ENCODE data around the gene DAND5. TPM values are rescaled to one million over a fixed set of nuclear protein-coding genes. Genes with fewer than 3 reads are reported as not detected.

DAND5 gene
- total and polyA plus RNA-seq, 2 of the 13 experiments (the other 11 are each of a cell fraction or from before 2014, with no cell fraction given): 0.04 TPM; not detected in 1

- H3K27ac ChIP-seq (ENCODE audit: extremely low read length, insufficient read depth, low read length): no peak overlapping the region
- ChIA-PET CTCF (ENCODE audit: low intra/inter-chr PET ratio, low total read pairs) (no interaction called here), POLR2A (interaction anchor here (1.1 to 3.8 kb wide), 6 partner anchors 8 to 55 kb away, joined by 3 to 16 read pairs (median 8); no protein-coding TSS in a partner anchor)
- FAIRE-seq: no peak
- no peak for TF ChIP-seq SALL1 (CRISPR knock-in tag; IDR thresholded peaks at IDR 0.05)
- TF ChIP-seq ZNF260 (CRISPR knock-in tag; IDR thresholded peaks at IDR 0.05; ENCODE audit: borderline replicate concordance, low read depth): no peak
- no peak for TF ChIP-seq SMAD9 (CRISPR knock-in tag; IDR thresholded peaks at IDR 0.05)
- TF ChIP-seq ZNF768 (CRISPR knock-in tag; IDR thresholded peaks at IDR 0.05): peak; percentile 62; the same call in 1 of the 2 replicates
- TF ChIP-seq PAF1 (CRISPR knock-in tag; IDR thresholded peaks at IDR 0.05): no peak
- TF ChIP-seq ZNF619 (CRISPR knock-in tag; IDR thresholded peaks at IDR 0.05): no peak
- H3K9me3 ChIP-seq (ENCODE audit: low read length): no peaks in the 10 kb centered on the region
- no peak for ATAC-seq
- in situ Hi-C loops (cut with HindIII; ENCODE audit: extremely low pct_ligation_motif_present, low pct_unique_long_range_greater_than_20kb) (no loop called here), intact Hi-C loops (cut with micrococcal nuclease; ENCODE audit: unreplicated experiment) (no loop called here)
- no peak overlapping the region for H3K4me2 ChIP-seq (ENCODE audit: low read depth, low read length)
- H3K4me1 ChIP-seq (ENCODE audit: insufficient read depth, low read length): peaks cover 13% of the 10 kb centered on the region
- no TSS peak for BruUV-seq (replicated peaks)
- peaks cover 34% of the 10 kb centered on the region for H3K79me2 ChIP-seq (ENCODE audit: insufficient read depth, low read length)
- 100% methylated on average over 4 of the region's 4 CpGs for WGBS (ENCODE audit: low lambda C conversion rate)
- H3K27me3 ChIP-seq (ENCODE audit: control insufficient read depth in 1 of 2, insufficient read depth in 2 of 2, low read length in 2 of 2): no peaks in the 10 kb centered on the region; a peak in 1 of 5 replicates
- H2AFZ ChIP-seq (ENCODE audit: low read length): no peak overlapping the region
- 0 out of 2 replicates have a peak, but pooled peaks cover 4% of the 10 kb centered on the region for H4K20me1 ChIP-seq (ENCODE audit: insufficient read depth, low read length)
- H3K9ac ChIP-seq (ENCODE audit: insufficient read depth, low read depth, low read length): no peak overlapping the region
- peaks cover 4 to 5% of the 10 kb centered on the region in 2 experiments; a peak in 3 of 5 replicates for H3K36me3 ChIP-seq (replicated peaks in 1 of 2; ENCODE audit: control insufficient read depth in 1 of 2, insufficient read depth in 2 of 2, low read length in 2 of 2)
- H3K4me3 ChIP-seq (replicated peaks in 1 of 3; ENCODE audit: insufficient read depth in 1 of 3, low read depth in 2 of 3, low read length in 3 of 3): no peak overlapping the region
- no peak for DNase-seq (ENCODE audit: low spot score)
Measured at GRCh38 chr19:13005253-13005652, 35.9 kb downstream of the DAND5 start.

- H4K20me1 ChIP-seq (ENCODE audit: insufficient read depth, low read length): 0 out of 2 replicates have a peak, but pooled peaks cover 2% of the 10 kb centered on the region
- WGBS (ENCODE audit: low lambda C conversion rate): 92% methylated on average over 7 of the region's 12 CpGs
- no peaks in the 10 kb centered on the region; a peak in 1 of 5 replicates for H3K27me3 ChIP-seq (ENCODE audit: control insufficient read depth in 1 of 2, insufficient read depth in 2 of 2, low read length in 2 of 2)
- DNase-seq (ENCODE audit: low spot score) (no peak), ATAC-seq (no peak), FAIRE-seq (no peak)
- intact Hi-C loops (cut with micrococcal nuclease; ENCODE audit: unreplicated experiment) (no loop called here), in situ Hi-C loops (cut with HindIII; ENCODE audit: extremely low pct_ligation_motif_present, low pct_unique_long_range_greater_than_20kb) (no loop called here)
- H3K9ac ChIP-seq (ENCODE audit: insufficient read depth, low read depth, low read length): no peak overlapping the region
- peaks cover 4 to 5% of the 10 kb centered on the region in 2 experiments; a peak in 3 of 5 replicates for H3K36me3 ChIP-seq (replicated peaks in 1 of 2; ENCODE audit: control insufficient read depth in 1 of 2, insufficient read depth in 2 of 2, low read length in 2 of 2)
- H3K4me2 ChIP-seq (ENCODE audit: low read depth, low read length): no peak overlapping the region
- H3K27ac ChIP-seq (ENCODE audit: extremely low read length, insufficient read depth, low read length): no peak overlapping the region
- no peak overlapping the region for H2AFZ ChIP-seq (ENCODE audit: low read length)
- no peak overlapping the region for H3K4me3 ChIP-seq (replicated peaks in 1 of 3; ENCODE audit: insufficient read depth in 1 of 3, low read depth in 2 of 3, low read length in 3 of 3)
- no TSS peak for BruUV-seq (replicated peaks)
- ChIA-PET CTCF (ENCODE audit: low intra/inter-chr PET ratio, low total read pairs) (no interaction called here), POLR2A (interaction anchor here (1.1 to 3.8 kb wide), 6 partner anchors 7 to 55 kb away, joined by 3 to 16 read pairs (median 8); no protein-coding TSS in a partner anchor)
- H3K4me1 ChIP-seq (ENCODE audit: insufficient read depth, low read length): peaks cover 13% of the 10 kb centered on the region
- H3K9me3 ChIP-seq (ENCODE audit: low read length): no peaks in the 10 kb centered on the region
- H3K79me2 ChIP-seq (ENCODE audit: insufficient read depth, low read length): peaks cover 29% of the 10 kb centered on the region
- no peak for TF ChIP-seq POGK (CRISPR knock-in tag; conservative IDR thresholded peaks at IDR 0.05)
- TF ChIP-seq POGZ (CRISPR knock-in tag; IDR thresholded peaks at IDR 0.05): no peak
- no peak for TF ChIP-seq TBL1XR1 (IDR thresholded peaks at IDR 0.05; ENCODE audit: borderline replicate concordance, low read length, partially characterized antibody)
- no peak for TF ChIP-seq AGO2 (optimal IDR thresholded peaks at IDR 0.05; ENCODE audit: low read depth, low read length)
- no peak for TF ChIP-seq ZSCAN21 (CRISPR knock-in tag; IDR thresholded peaks at IDR 0.05; ENCODE audit: borderline replicate concordance)
- TF ChIP-seq ZNF251 (CRISPR knock-in tag; IDR thresholded peaks at IDR 0.05): no peak
- no peak for TF ChIP-seq ZBTB43 (CRISPR knock-in tag; conservative IDR thresholded peaks at IDR 0.05)
- TF ChIP-seq ZNF180 (CRISPR knock-in tag; IDR thresholded peaks at IDR 0.05; ENCODE audit: borderline replicate concordance, low read depth): no peak
Measured at GRCh38 chr19:13005861-13006370, 36.5 kb downstream of the DAND5 start.

All from HepG2 (cell line).